ENCODE measurements around the gene EPC2. TPM values are rescaled to one million over a fixed set of nuclear protein-coding genes. Genes with fewer than 3 reads are reported as not detected.
"Not testable (repeated sequence)": the region's sequence is repeated elsewhere in the genome, so short reads cannot be mapped to it uniquely, and the experiment has no call there.

EPC2 gene
- total RNA-seq, 1 experiment from 2014 or later, result 32.4 TPM

DNA sequence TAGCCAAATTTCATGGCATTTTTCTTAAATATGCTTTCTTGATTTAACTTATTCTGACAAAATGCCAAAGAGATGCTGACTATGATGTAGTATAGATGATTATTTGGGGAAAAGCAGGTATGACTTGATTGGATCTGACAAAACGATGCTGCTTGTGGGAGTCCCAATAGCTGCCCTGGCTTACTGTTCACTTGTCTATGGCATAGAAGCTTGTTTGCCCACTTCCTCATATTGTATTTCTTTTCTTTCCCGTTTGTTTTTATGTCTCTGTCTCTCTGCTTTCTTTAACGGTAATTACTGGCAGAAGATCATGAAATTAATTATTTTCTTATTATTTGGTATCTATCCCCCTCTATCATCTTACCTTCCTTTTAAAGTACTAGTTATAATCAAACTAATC is 43.0 kb downstream of the EPC2 start:
- Histone ChIP-seq H3K4me1 (ENCODE audit: insufficient read depth, low read length, poor library complexity, severe bottlenecking) (no peaks in the 10 kb centered on the region), H3K4me3 (ENCODE audit: low read depth, low read length, poor library complexity, severe bottlenecking) (no peak overlapping the region), H3K9me3 (ENCODE audit: low read depth, low read length, poor library complexity, severe bottlenecking) (no peaks in the 10 kb centered on the region), H3K36me3 (ENCODE audit: insufficient read depth, low read length, poor library complexity, severe bottlenecking) (no peaks in the 10 kb centered on the region), H3K27me3 (replicated peaks; ENCODE audit: insufficient read depth, low read depth, low read length, poor library complexity) (no peaks in the 10 kb centered on the region), H3K27ac (ENCODE audit: low read depth, low read length, poor library complexity, severe bottlenecking) (no peak overlapping the region)
- no peak for TF ChIP-seq EZH2 (IDR thresholded peaks at IDR 0.05; ENCODE audit: borderline replicate concordance, low read depth, low read length, poor library complexity, severe bottlenecking)
- TF ChIP-seq, protein P1, sequence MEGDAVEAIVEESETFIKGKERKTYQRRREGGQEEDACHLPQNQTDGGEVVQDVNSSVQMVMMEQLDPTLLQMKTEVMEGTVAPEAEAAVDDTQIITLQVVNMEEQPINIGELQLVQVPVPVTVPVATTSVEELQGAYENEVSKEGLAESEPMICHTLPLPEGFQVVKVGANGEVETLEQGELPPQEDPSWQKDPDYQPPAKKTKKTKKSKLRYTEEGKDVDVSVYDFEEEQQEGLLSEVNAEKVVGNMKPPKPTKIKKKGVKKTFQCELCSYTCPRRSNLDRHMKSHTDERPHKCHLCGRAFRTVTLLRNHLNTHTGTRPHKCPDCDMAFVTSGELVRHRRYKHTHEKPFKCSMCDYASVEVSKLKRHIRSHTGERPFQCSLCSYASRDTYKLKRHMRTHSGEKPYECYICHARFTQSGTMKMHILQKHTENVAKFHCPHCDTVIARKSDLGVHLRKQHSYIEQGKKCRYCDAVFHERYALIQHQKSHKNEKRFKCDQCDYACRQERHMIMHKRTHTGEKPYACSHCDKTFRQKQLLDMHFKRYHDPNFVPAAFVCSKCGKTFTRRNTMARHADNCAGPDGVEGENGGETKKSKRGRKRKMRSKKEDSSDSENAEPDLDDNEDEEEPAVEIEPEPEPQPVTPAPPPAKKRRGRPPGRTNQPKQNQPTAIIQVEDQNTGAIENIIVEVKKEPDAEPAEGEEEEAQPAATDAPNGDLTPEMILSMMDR (conservative IDR thresholded peaks at IDR 0.05; ENCODE audit: low read depth, low read length), result no peak
- intact Hi-C loops (cut with micrococcal nuclease; ENCODE audit: unreplicated experiment), result no loop called here
- CTCF ChIA-PET, result no interaction called here
- POLR2A ChIA-PET (ENCODE audit: low non-redundant PET), result no interaction called here
- DNase-seq (ENCODE audit: low spot score), result no peak
- no TSS peak for BruUV-seq (replicated peaks)

DNA sequence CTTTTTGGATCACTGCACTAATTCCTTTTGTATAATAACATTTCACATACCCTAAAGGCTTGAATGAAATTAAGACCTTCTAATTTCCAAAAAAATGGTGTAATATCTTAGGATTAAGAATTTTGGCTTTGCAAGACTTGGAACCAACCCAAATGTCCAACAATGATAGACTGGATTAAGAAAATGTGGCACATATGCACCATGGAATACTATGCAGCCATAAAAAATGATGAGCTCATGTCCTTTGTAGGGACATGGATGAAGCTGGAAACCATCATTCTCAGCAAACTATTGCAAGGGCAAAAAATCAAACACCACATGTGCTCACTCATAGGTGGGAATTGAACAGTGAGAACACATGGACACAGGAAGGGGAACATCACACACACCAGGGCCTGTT is 43.5 kb downstream of the EPC2 start:
- H3K36me3 ChIP-seq (ENCODE audit: insufficient read depth, low read length, poor library complexity, severe bottlenecking); H3K4me3 ChIP-seq (ENCODE audit: low read depth, low read length, poor library complexity, severe bottlenecking); H3K27me3 ChIP-seq (replicated peaks; ENCODE audit: insufficient read depth, low read depth, low read length, poor library complexity); BruUV-seq (replicated peaks); DNase-seq (ENCODE audit: low spot score); intact Hi-C loops (cut with micrococcal nuclease; ENCODE audit: unreplicated experiment); CTCF ChIA-PET; H3K4me1 ChIP-seq (ENCODE audit: insufficient read depth, low read length, poor library complexity, severe bottlenecking); POLR2A ChIA-PET (ENCODE audit: low non-redundant PET); H3K9me3 ChIP-seq (ENCODE audit: low read depth, low read length, poor library complexity, severe bottlenecking); H3K27ac ChIP-seq (ENCODE audit: low read depth, low read length, poor library complexity, severe bottlenecking): not testable (repeated sequence)

DNA sequence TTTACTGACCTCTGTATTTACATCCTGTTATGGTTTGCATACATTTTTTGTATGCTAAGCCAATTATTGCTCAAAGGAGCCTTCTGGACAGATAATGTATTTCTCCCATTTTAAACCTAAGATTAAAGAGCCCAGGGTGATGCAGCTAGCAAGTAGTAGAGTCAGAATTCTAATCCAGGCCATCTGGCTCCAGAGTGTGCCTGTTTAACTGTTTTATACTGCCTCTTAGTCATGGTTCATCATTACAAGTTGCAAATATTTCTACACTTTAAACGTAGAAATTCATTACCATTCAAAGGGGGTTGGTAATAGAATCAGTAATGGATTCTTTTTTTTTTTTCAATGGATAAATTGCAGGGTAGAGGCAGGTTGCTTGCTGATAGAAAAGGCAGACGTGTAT is 52.4 kb downstream of the EPC2 start:
- Histone ChIP-seq H3K27ac (ENCODE audit: low read depth, low read length, poor library complexity, severe bottlenecking) (no peak overlapping the region), H3K36me3 (ENCODE audit: insufficient read depth, low read length, poor library complexity, severe bottlenecking) (no peaks in the 10 kb centered on the region), H3K9me3 (ENCODE audit: low read depth, low read length, poor library complexity, severe bottlenecking) (peaks cover 18% of the 10 kb centered on the region), H3K4me3 (ENCODE audit: low read depth, low read length, poor library complexity, severe bottlenecking) (no peak overlapping the region), H3K4me1 (ENCODE audit: insufficient read depth, low read length, poor library complexity, severe bottlenecking) (no peaks in the 10 kb centered on the region), H3K27me3 (replicated peaks; ENCODE audit: insufficient read depth, low read depth, low read length, poor library complexity) (no peaks in the 10 kb centered on the region)
- ChIA-PET CTCF (no interaction called here), POLR2A (ENCODE audit: low non-redundant PET) (no interaction called here)
- BruUV-seq (replicated peaks), result no TSS peak
- no peak for TF ChIP-seq EZH2 (IDR thresholded peaks at IDR 0.05; ENCODE audit: borderline replicate concordance, low read depth, low read length, poor library complexity, severe bottlenecking)
- TF ChIP-seq, protein P1 (conservative IDR thresholded peaks at IDR 0.05; ENCODE audit: low read depth, low read length), result no peak
- intact Hi-C loops (cut with micrococcal nuclease; ENCODE audit: unreplicated experiment), result no loop called here
- DNase-seq (ENCODE audit: low spot score), result no peak

DNA sequence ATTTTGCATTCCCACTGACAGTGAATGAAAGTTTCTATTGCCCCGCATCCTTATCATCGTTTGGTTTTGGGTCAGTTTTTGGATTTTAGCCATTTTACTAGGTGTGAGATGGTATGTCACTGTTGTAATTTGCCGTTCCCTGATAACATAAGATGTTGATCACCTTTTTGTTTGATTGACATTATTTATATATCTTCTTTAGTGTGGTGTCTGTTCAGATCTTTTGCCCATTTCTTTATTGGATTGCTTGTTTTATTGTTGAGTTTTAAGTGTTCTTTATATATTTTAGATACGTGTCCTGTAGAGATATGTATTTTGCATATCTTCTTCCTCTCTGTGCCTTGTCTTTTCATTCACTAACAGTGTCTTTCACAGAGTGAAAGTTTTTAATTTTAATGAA is 55.3 kb downstream of the EPC2 start:
- no peaks in the 10 kb centered on the region for H3K4me1 ChIP-seq (ENCODE audit: insufficient read depth, low read length, poor library complexity, severe bottlenecking)
- intact Hi-C loops (cut with micrococcal nuclease; ENCODE audit: unreplicated experiment), result no loop called here
- ChIA-PET CTCF (no interaction called here), POLR2A (ENCODE audit: low non-redundant PET) (no interaction called here)
- BruUV-seq (replicated peaks), result no TSS peak
- H3K4me3 ChIP-seq (ENCODE audit: low read depth, low read length, poor library complexity, severe bottlenecking), result no peak overlapping the region
- H3K27ac ChIP-seq (ENCODE audit: low read depth, low read length, poor library complexity, severe bottlenecking), result no peak overlapping the region
- peaks cover 23% of the 10 kb centered on the region for H3K9me3 ChIP-seq (ENCODE audit: low read depth, low read length, poor library complexity, severe bottlenecking)
- H3K27me3 ChIP-seq (replicated peaks; ENCODE audit: insufficient read depth, low read depth, low read length, poor library complexity), result no peaks in the 10 kb centered on the region
- peaks cover 3% of the 10 kb centered on the region for H3K36me3 ChIP-seq (ENCODE audit: insufficient read depth, low read length, poor library complexity, severe bottlenecking)
- TF ChIP-seq EZH2 (IDR thresholded peaks at IDR 0.05; ENCODE audit: borderline replicate concordance, low read depth, low read length, poor library complexity, severe bottlenecking), result no peak
- TF ChIP-seq, protein P1 (conservative IDR thresholded peaks at IDR 0.05; ENCODE audit: low read depth, low read length), result no peak
- DNase-seq (ENCODE audit: low spot score), result no peak
